Measurements from ENCODE around the gene NRM. TPM values are rescaled to one million over a fixed set of nuclear protein-coding genes. Genes with fewer than 3 reads are reported as not detected.

The NRM gene
- total RNA-seq, 1 donor from 2014 or later: 3.7 TPM

- DNase-seq: peak; percentile 56
- peak overlapping the region; percentile 83 for H3K4me3 ChIP-seq
- H3K27ac ChIP-seq (replicated peaks): peak overlapping the region; percentile 97
- peaks cover 85% of the 10 kb centered on the region for H3K4me1 ChIP-seq
- H3K9me3 ChIP-seq (replicated peaks): no peaks in the 10 kb centered on the region
- intact Hi-C loops (cut with micrococcal nuclease): no loop called here
- H3K36me3 ChIP-seq: no peaks in the 10 kb centered on the region
- H3K27me3 ChIP-seq (ENCODE audit: low read depth): no peaks in the 10 kb centered on the region
- TF ChIP-seq, protein P1, sequence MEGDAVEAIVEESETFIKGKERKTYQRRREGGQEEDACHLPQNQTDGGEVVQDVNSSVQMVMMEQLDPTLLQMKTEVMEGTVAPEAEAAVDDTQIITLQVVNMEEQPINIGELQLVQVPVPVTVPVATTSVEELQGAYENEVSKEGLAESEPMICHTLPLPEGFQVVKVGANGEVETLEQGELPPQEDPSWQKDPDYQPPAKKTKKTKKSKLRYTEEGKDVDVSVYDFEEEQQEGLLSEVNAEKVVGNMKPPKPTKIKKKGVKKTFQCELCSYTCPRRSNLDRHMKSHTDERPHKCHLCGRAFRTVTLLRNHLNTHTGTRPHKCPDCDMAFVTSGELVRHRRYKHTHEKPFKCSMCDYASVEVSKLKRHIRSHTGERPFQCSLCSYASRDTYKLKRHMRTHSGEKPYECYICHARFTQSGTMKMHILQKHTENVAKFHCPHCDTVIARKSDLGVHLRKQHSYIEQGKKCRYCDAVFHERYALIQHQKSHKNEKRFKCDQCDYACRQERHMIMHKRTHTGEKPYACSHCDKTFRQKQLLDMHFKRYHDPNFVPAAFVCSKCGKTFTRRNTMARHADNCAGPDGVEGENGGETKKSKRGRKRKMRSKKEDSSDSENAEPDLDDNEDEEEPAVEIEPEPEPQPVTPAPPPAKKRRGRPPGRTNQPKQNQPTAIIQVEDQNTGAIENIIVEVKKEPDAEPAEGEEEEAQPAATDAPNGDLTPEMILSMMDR (IDR thresholded peaks at IDR 0.05; ENCODE audit: borderline replicate concordance): peak; percentile 41
Observed at GRCh38 chr6:30687659-30688431, 2.9 kb downstream of the NRM start.

- TF ChIP-seq, protein P1 (IDR thresholded peaks at IDR 0.05; ENCODE audit: borderline replicate concordance): no peak
- intact Hi-C loops (cut with micrococcal nuclease): no loop called here
- no peaks in the 10 kb centered on the region for H3K9me3 ChIP-seq (replicated peaks)
Observed at GRCh38 chr6:30686908-30687658, 3.7 kb downstream of the NRM start.

DNA sequence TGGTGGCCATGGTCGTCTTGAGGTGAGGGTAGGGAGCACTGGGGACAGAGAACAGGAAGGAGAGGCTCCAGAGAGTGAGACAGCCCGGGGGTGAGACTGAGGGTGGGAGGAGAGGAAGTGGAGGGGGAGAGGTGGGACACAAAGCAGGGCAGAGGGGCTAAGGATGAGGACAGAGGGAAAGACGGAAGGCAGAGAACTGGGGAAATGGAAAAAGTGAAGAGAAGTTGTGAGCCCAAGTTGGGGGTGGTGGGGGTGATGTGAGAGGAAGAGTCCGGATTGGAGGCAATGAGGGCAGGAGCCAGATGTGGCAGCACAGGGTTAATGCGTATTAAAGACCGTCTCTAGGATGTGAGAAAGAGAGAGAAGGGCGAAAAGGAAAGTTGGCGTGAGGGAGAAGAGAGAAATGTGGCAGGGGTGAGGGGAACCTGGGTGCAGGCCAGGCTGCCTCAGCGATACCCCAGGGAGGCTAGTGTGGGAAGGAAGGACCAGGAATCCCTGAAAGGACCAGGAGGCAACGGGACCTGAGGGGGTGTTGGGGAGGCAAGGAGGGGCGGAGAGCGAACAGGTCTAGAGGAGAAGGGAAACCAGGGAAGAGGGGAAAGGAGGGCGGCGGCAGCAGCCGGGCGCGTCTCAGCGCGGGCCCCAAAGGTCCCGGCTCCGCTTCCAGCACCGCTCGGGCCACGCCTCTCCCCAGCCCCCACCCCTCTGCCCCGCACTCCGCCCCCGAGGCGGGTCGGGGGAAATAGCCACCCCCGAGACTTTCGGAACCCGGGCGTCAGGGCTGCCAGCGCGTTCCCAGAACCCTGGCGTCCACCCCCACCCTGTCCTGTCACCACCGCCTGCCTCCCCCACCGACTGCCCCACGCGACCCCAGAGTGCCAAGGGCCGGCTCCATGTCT is 4.5 kb downstream of the NRM start, which contains the start of gene PPP1R18:
TSS of gene PPP1R18 (minus strand) at position 637 of the 899 bp plus-strand sequence. CDS start at position 10, 627 bp downstream.
- Histone ChIP-seq H3K4me1 (peaks cover 96% of the 10 kb centered on the region), H3K27ac (replicated peaks) (peak within 1 kb of the TSS; percentile 97), H3K36me3 (no peaks in the 10 kb centered on the region), H3K27me3 (ENCODE audit: low read depth) (no peaks in the 10 kb centered on the region), H3K4me3 (peak within 1 kb of the TSS; percentile 83), H3K9me3 (replicated peaks) (no peaks in the 10 kb centered on the region)
- intact Hi-C loops (cut with micrococcal nuclease): no loop called here
- peak; percentile 88 for DNase-seq
- TF ChIP-seq, protein P1 (IDR thresholded peaks at IDR 0.05; ENCODE audit: borderline replicate concordance): no peak

More at GRCh38 chr6:30686908-30687658, 3.7 kb downstream of the NRM start:
- Histone ChIP-seq H3K27ac (replicated peaks) (peak overlapping the region; percentile 97), H3K27me3 (ENCODE audit: low read depth) (no peaks in the 10 kb centered on the region), H3K36me3 (no peaks in the 10 kb centered on the region), H3K4me3 (peak overlapping the region; percentile 83), H3K4me1 (peaks cover 92% of the 10 kb centered on the region)
- DNase-seq: peak; percentile 98

DNA sequence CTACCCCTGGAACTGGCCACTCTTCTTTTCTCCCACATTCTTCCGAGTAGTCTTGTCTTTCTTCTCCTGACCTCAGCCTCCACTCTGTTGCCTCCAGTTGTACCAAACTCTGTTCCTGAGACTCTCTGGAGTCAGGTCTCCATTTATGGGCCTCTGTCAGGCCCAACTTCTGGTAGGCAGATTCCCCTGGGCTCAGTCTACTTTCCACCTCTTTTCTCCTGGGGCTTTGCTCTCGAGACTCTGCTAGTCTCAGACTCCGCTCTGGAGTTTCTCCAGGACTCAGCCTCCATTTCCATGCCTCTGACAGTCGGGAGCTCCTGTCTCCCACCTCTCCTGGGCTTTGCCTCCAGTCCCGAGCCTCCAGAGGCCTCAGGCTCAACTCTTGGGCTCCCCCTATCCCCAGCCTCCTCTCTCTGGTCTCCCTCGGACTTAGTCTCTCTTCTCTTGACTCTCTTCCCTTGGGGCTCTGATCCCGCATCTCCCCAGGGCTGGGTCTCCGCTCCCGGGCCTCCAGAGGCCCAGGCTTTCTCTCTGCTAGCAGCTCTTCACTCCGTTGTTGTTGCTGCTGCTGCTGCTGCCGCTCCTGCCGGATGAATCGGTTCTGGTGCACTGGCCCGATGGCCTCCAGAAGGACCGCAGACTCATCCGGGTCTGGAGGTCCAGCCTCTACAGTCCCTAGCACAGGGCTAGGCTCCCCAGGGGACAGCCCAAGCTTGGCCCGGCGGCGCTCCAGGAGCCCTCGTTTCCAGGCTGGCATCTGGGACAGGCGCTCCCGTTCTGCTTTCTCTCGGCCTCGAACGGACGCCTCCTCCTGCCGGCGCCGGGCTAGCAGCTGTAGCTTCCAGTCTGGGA is 5.4 kb downstream of the NRM start:
- Histone ChIP-seq H3K4me1 (peaks cover 98% of the 10 kb centered on the region), H3K27me3 (ENCODE audit: low read depth) (no peaks in the 10 kb centered on the region), H3K27ac (replicated peaks) (peak overlapping the region; percentile 97), H3K4me3 (peak overlapping the region; percentile 83), H3K36me3 (peaks cover 5% of the 10 kb centered on the region), H3K9me3 (replicated peaks) (no peaks in the 10 kb centered on the region)
- no peak for DNase-seq
- intact Hi-C loops (cut with micrococcal nuclease): no loop called here
- TF ChIP-seq, protein P1 (IDR thresholded peaks at IDR 0.05; ENCODE audit: borderline replicate concordance): no peak
